HUDEP-2 (cell line): ENCODE data around the gene TMEM94.
A peak's percentile ranks its signal among the peaks of the same experiment; 100 is the strongest.
"Not testable (repeated sequence)": the region's sequence is repeated elsewhere in the genome, so short reads cannot be mapped to it uniquely, and the experiment has no call there.

Source experiments
- DNase-seq, 76 experiments: peaks; one replicate each; lab custom pipeline; 2025; ENCODE audit not compliant: unreplicated experiment in 76 of 76; lab: John Stamatoyannopoulos, UW

Gene TMEM94

GRCh38 chr17:75507733-75508719 lies 51.6 kb downstream of the TMEM94 start:
- DNase-seq, result no peak

- no peak for DNase-seq
Observed at GRCh38 chr17:75508931-75509361, 52.5 kb downstream of the TMEM94 start.

GRCh38 chr17:75509528-75510258 lies 53.3 kb downstream of the TMEM94 start:
- no peak for DNase-seq

- DNase-seq, result no peak
Observed at GRCh38 chr17:75511270-75511609, 54.8 kb downstream of the TMEM94 start.

GRCh38 chr17:75511610-75512575 lies 55.5 kb downstream of the TMEM94 start:
- DNase-seq, result no peak

- no peak for DNase-seq
Observed at GRCh38 chr17:75512926-75513640, 56.6 kb downstream of the TMEM94 start.

- DNase-seq, result no peak
Observed at GRCh38 chr17:75513641-75514000, 57.2 kb downstream of the TMEM94 start.

GRCh38 chr17:75514299-75514918 lies 58.0 kb downstream of the TMEM94 start:
- DNase-seq, result no peak

GRCh38 chr17:75514919-75515495 lies 58.6 kb downstream of the TMEM94 start:
- DNase-seq, result no peak

GRCh38 chr17:75515496-75516254 lies 59.2 kb downstream of the TMEM94 start, which contains the start of gene CASKIN2:
Gene CASKIN2 (minus strand): TSS chr17:75515537. CDS start chr17:75513804, 1,733 bp downstream.
- peak in 68 of 76 experiments; percentile 0 to 87 (median 62) for DNase-seq

GRCh38 chr17:75516255-75516618 lies 59.8 kb downstream of the TMEM94 start, which contains the start of gene TSEN54:
Gene TSEN54 (plus strand): TSS chr17:75516528. CDS start chr17:75516561, 33 bp downstream.
- peak in 73 of 76 experiments; percentile 38 to 97 (median 87) for DNase-seq

GRCh38 chr17:75516619-75517296 lies 60.3 kb downstream of the TMEM94 start:
- DNase-seq, result peak in 19 of 76 experiments; percentile 3 to 50 (median 20)

- DNase-seq, result peak in 7 of 76 experiments; percentile 5 to 40 (median 9)
Observed at GRCh38 chr17:75517297-75517865, 60.9 kb downstream of the TMEM94 start.

- peak in 56 of 76 experiments; percentile 4 to 78 (median 39) for DNase-seq
Observed at GRCh38 chr17:75518201-75518600, 61.8 kb downstream of the TMEM94 start.

- DNase-seq, result no peak
Observed at GRCh38 chr17:75518983-75519537, 62.6 kb downstream of the TMEM94 start.

GRCh38 chr17:75520413-75520812 lies 64.0 kb downstream of the TMEM94 start:
- DNase-seq, result not testable (repeated sequence)

GRCh38 chr17:75521290-75521689 lies 64.9 kb downstream of the TMEM94 start:
- DNase-seq, result no peak
